ENCODE data around the gene SLC9B2. TPM values are rescaled to one million over a fixed set of nuclear protein-coding genes. Genes with fewer than 3 reads are reported as not detected.

The SLC9B2 gene
- total RNA-seq, 4 donors from 2014 or later: 1.1 to 19.0 (median 7.8) TPM

GRCh38 chr4:103054030-103054429 is 22.5 kb downstream of the SLC9B2 start:
- Histone ChIP-seq H3K36me3 (peaks cover 0 to 6% (median 0%) of the 10 kb centered on the region in 3 donors), H3K4me3 (no peak overlapping the region), H3K27ac (no peak overlapping the region), H3K27me3 (no peaks in the 10 kb centered on the region), H3K9me3 (no peaks in the 10 kb centered on the region), H3K4me1 (no peaks in the 10 kb centered on the region)
- no peak for DNase-seq
- TF ChIP-seq POLR2A (IDR thresholded peaks at IDR 0.05): no peak
- TF ChIP-seq, protein P1, sequence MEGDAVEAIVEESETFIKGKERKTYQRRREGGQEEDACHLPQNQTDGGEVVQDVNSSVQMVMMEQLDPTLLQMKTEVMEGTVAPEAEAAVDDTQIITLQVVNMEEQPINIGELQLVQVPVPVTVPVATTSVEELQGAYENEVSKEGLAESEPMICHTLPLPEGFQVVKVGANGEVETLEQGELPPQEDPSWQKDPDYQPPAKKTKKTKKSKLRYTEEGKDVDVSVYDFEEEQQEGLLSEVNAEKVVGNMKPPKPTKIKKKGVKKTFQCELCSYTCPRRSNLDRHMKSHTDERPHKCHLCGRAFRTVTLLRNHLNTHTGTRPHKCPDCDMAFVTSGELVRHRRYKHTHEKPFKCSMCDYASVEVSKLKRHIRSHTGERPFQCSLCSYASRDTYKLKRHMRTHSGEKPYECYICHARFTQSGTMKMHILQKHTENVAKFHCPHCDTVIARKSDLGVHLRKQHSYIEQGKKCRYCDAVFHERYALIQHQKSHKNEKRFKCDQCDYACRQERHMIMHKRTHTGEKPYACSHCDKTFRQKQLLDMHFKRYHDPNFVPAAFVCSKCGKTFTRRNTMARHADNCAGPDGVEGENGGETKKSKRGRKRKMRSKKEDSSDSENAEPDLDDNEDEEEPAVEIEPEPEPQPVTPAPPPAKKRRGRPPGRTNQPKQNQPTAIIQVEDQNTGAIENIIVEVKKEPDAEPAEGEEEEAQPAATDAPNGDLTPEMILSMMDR (IDR thresholded peaks at IDR 0.05): no peak

- Histone ChIP-seq H3K36me3 (peaks cover 0 to 7% (median 0%) of the 10 kb centered on the region in 3 donors), H3K27me3 (no peaks in the 10 kb centered on the region), H3K27ac (no peak overlapping the region), H3K4me1 (no peaks in the 10 kb centered on the region), H3K4me3 (no peak overlapping the region), H3K9me3 (no peaks in the 10 kb centered on the region)
- no peak for TF ChIP-seq POLR2A (IDR thresholded peaks at IDR 0.05)
- TF ChIP-seq, protein P1 (IDR thresholded peaks at IDR 0.05): no peak
- no peak for DNase-seq
Measured at GRCh38 chr4:103052779-103053178, 23.8 kb downstream of the SLC9B2 start.

- H3K36me3 ChIP-seq: peaks cover 0 to 7% (median 0%) of the 10 kb centered on the region in 3 donors
- H3K27ac ChIP-seq: no peak overlapping the region
- TF ChIP-seq POLR2A (IDR thresholded peaks at IDR 0.05): no peak
- TF ChIP-seq, protein P1 (IDR thresholded peaks at IDR 0.05): no peak
- no peaks in the 10 kb centered on the region for H3K27me3 ChIP-seq
- no peaks in the 10 kb centered on the region for H3K9me3 ChIP-seq
- no peaks in the 10 kb centered on the region for H3K4me1 ChIP-seq
- no peak overlapping the region for H3K4me3 ChIP-seq
- DNase-seq: no peak
Measured at GRCh38 chr4:103052145-103052544, 24.4 kb downstream of the SLC9B2 start.

DNA sequence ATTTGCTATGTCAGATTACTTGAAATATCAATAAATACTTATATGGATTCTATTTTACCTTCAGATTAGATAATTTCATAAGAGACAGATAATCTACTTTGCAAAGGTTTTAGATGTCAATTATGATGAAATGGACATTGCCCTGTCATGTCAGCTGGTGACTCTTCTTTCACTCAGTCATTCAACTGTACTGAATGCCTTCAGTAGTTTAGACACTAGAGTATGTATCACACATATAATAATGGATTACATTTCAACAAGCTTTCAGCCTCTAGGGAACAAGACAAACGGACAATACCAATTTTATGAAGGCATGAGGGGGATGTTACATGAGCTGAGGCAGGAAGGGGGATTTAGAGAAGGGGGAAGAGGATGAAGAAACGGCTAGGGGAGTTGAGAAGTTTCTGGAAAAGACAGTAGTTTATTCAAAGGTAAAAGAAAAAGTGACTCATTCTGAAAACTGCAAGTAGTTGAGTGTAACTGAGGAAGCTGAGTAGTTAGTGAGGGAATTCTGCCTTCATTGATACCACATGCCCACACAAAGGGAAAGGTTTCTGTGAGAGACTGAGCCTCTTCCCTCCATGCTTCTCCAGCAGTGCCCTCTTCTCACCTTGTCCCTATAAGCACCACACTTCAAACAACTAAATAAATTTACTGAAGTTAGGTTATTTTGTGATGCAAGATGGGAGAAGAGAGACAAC is 25.7 kb downstream of the SLC9B2 start:
- H3K36me3 ChIP-seq: peaks cover 0 to 7% (median 0%) of the 10 kb centered on the region in 3 donors
- no peak for TF ChIP-seq POLR2A (IDR thresholded peaks at IDR 0.05)
- TF ChIP-seq, protein P1 (IDR thresholded peaks at IDR 0.05): no peak
- no peaks in the 10 kb centered on the region for H3K27me3 ChIP-seq
- no peaks in the 10 kb centered on the region for H3K9me3 ChIP-seq
- no peak overlapping the region for H3K4me3 ChIP-seq
- H3K27ac ChIP-seq: no peak overlapping the region
- H3K4me1 ChIP-seq: no peaks in the 10 kb centered on the region
- no peak for DNase-seq

DNA sequence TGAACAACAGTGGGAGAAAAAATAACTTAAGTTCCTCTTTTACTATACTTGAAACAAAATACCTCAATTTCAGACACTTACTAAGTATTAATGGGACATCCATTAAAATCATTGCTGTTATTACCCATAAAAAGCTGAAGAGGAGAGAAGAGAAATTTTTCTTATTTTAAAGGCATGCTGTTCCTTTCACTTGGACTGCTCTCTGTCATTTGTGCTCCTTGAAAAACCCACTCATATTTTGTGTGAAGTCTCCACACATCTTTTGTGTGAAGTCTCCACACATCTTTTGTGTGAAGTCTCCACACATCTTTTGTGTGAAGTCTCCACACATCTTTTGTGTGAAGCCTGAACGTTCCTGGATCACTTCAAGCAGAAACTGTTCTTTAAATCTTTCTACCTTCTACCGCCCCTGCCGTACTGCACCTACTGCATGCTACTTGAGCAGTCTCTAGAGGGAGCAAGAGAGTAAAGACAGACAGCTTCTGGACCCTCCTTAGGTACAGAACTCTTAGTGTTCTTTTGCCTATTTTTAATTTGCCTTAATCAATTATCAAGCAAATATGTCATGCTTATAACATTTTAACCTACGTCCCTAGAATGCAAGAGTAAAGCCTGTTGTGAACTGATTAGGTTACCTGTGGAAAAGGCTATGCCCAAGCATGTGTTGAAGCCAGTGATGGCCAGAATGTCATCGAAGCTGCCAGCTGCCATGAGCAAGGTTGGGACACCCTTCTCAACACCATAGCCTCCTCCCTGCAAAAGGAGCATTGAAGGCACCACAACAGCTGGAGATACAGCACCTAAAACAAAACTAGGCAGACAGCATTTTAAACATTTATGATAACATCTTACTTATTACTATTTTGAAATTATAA is 29.9 kb downstream of the SLC9B2 start:
- DNase-seq: peak in 1 of 3 donors; percentile 61
- H3K4me1 ChIP-seq: no peaks in the 10 kb centered on the region
- no peak overlapping the region for H3K27ac ChIP-seq
- no peaks in the 10 kb centered on the region for H3K27me3 ChIP-seq
- H3K4me3 ChIP-seq: no peak overlapping the region
- TF ChIP-seq, protein P1 (IDR thresholded peaks at IDR 0.05): peak; percentile 5 to 68 (median 62)
- no peak for TF ChIP-seq POLR2A (IDR thresholded peaks at IDR 0.05)
- H3K9me3 ChIP-seq: no peaks in the 10 kb centered on the region
- peaks cover 0 to 7% (median 0%) of the 10 kb centered on the region in 3 donors for H3K36me3 ChIP-seq

All from Peyer's patch (tissue), 4 donors.